Fibroblast of skin of right biceps (primary cell): Measurements from ENCODE around the gene DSG2.
"Not testable (repeated sequence)": the region's sequence is repeated elsewhere in the genome, so short reads cannot be mapped to it uniquely, and the experiment has no call there.

ENCODE experiments used
- DNase-seq: peaks from one replicate; pipeline ENCODE4 v3.0.0-alpha.2; 2013

DSG2 gene

GRCh38 chr18:31503011-31503410 is 5.0 kb downstream of the DSG2 start:
- DNase-seq, result no peak

GRCh38 chr18:31504455-31505147 is 6.6 kb downstream of the DSG2 start:
- no peak for DNase-seq

GRCh38 chr18:31505156-31505555 is 7.2 kb downstream of the DSG2 start:
- no peak for DNase-seq

GRCh38 chr18:31506024-31506742 is 8.2 kb downstream of the DSG2 start:
- peak; percentile 16 for DNase-seq

- DNase-seq, result not testable (repeated sequence)
Measured at GRCh38 chr18:31507124-31507523, 9.1 kb downstream of the DSG2 start.

GRCh38 chr18:31508781-31509180 is 10.8 kb downstream of the DSG2 start:
- DNase-seq, result peak; percentile 7

GRCh38 chr18:31509571-31509970 is 11.6 kb downstream of the DSG2 start:
- DNase-seq, result no peak

- no peak for DNase-seq
Measured at GRCh38 chr18:31510319-31510718, 12.3 kb downstream of the DSG2 start.

GRCh38 chr18:31511098-31511497 is 13.1 kb downstream of the DSG2 start:
- no peak for DNase-seq

GRCh38 chr18:31512203-31512764 is 14.3 kb downstream of the DSG2 start:
- DNase-seq, result peak; percentile 83

GRCh38 chr18:31513189-31513935 is 15.4 kb downstream of the DSG2 start:
- DNase-seq, result peak; percentile 82

GRCh38 chr18:31516437-31516836 is 18.5 kb downstream of the DSG2 start:
- DNase-seq, result no peak

GRCh38 chr18:31526374-31526773 is 28.4 kb downstream of the DSG2 start:
- DNase-seq, result no peak

GRCh38 chr18:31533236-31533635 is 35.3 kb downstream of the DSG2 start:
- no peak for DNase-seq

GRCh38 chr18:31538837-31539236 is 40.9 kb downstream of the DSG2 start:
- no peak for DNase-seq

GRCh38 chr18:31546476-31546875 is 48.5 kb downstream of the DSG2 start:
- DNase-seq, result peak; percentile 27

GRCh38 chr18:31548853-31549252 is 50.9 kb downstream of the DSG2 start:
- DNase-seq, result no peak

- peak; percentile 2 for DNase-seq
Measured at GRCh38 chr18:31549416-31549815, 51.4 kb downstream of the DSG2 start.

- DNase-seq, result no peak
Measured at GRCh38 chr18:31551883-31552282, 53.9 kb downstream of the DSG2 start.

- peak; percentile 6 for DNase-seq
Measured at GRCh38 chr18:31553800-31554199, 55.8 kb downstream of the DSG2 start.

- DNase-seq, result no peak
Measured at GRCh38 chr18:31554776-31555175, 56.8 kb downstream of the DSG2 start.

- DNase-seq, result peak; percentile 56
Measured at GRCh38 chr18:31555971-31556747, 58.2 kb downstream of the DSG2 start.

GRCh38 chr18:31557446-31557845 is 59.5 kb downstream of the DSG2 start:
- no peak for DNase-seq
